ENCODE measurements around the gene JPT2. TPM values are rescaled to one million over a fixed set of nuclear protein-coding genes. Genes with fewer than 3 reads are reported as not detected.

The JPT2 gene
- total RNA-seq, 1 donor from 2014 or later = 180 TPM

- no peak for TF ChIP-seq CTCF (IDR thresholded peaks at IDR 0.05; ENCODE audit: unreplicated experiment)
- Mint-ChIP-seq H3K4me3 (ENCODE audit: unreplicated experiment) (no peak overlapping the region), H3K9me3 (ENCODE audit: unreplicated experiment) (no peaks in the 10 kb centered on the region), H3K27ac (ENCODE audit: unreplicated experiment) (no peak overlapping the region), H3K27me3 (ENCODE audit: unreplicated experiment) (peaks cover 4% of the 10 kb centered on the region), H3K36me3 (ENCODE audit: low read depth, unreplicated experiment) (peaks cover 56% of the 10 kb centered on the region), H3K4me1 (ENCODE audit: unreplicated experiment) (peaks cover 5% of the 10 kb centered on the region)
- DNase-seq (ENCODE audit: low spot score) = no peak
Measured at GRCh38 chr16:1632638-1632970, 45.5 kb upstream of the JPT2 start.

GRCh38 chr16:1633310-1633709, 44.8 kb upstream of the JPT2 start:
- DNase-seq (ENCODE audit: low spot score) = no peak
- Mint-ChIP-seq H3K4me1 (ENCODE audit: unreplicated experiment) (peaks cover 5% of the 10 kb centered on the region), H3K27ac (ENCODE audit: unreplicated experiment) (no peak overlapping the region), H3K4me3 (ENCODE audit: unreplicated experiment) (peak overlapping the region; percentile 47), H3K9me3 (ENCODE audit: unreplicated experiment) (no peaks in the 10 kb centered on the region), H3K36me3 (ENCODE audit: low read depth, unreplicated experiment) (peaks cover 56% of the 10 kb centered on the region), H3K27me3 (ENCODE audit: unreplicated experiment) (peaks cover 4% of the 10 kb centered on the region)
- no peak for TF ChIP-seq CTCF (IDR thresholded peaks at IDR 0.05; ENCODE audit: unreplicated experiment)

- no peak overlapping the region for H3K4me3 Mint-ChIP-seq (ENCODE audit: unreplicated experiment)
Measured at GRCh38 chr16:1634541-1634940, 43.5 kb upstream of the JPT2 start.

GRCh38 chr16:1635070-1635469, 43.0 kb upstream of the JPT2 start:
- peaks cover 62% of the 10 kb centered on the region for H3K36me3 Mint-ChIP-seq (ENCODE audit: low read depth, unreplicated experiment)
- TF ChIP-seq CTCF (IDR thresholded peaks at IDR 0.05; ENCODE audit: unreplicated experiment) = no peak
- no peak for DNase-seq (ENCODE audit: low spot score)
- no peaks in the 10 kb centered on the region for H3K9me3 Mint-ChIP-seq (ENCODE audit: unreplicated experiment)
- no peak overlapping the region for H3K27ac Mint-ChIP-seq (ENCODE audit: unreplicated experiment)
- peaks cover 8% of the 10 kb centered on the region for H3K4me1 Mint-ChIP-seq (ENCODE audit: unreplicated experiment)
- peaks cover 7% of the 10 kb centered on the region for H3K27me3 Mint-ChIP-seq (ENCODE audit: unreplicated experiment)
- no peak overlapping the region for H3K4me3 Mint-ChIP-seq (ENCODE audit: unreplicated experiment)

More at GRCh38 chr16:1634541-1634940, 43.5 kb upstream of the JPT2 start:
- DNase-seq (ENCODE audit: low spot score) = no peak
- Mint-ChIP-seq H3K4me1 (ENCODE audit: unreplicated experiment) (peaks cover 3% of the 10 kb centered on the region), H3K9me3 (ENCODE audit: unreplicated experiment) (no peaks in the 10 kb centered on the region), H3K27me3 (ENCODE audit: unreplicated experiment) (peaks cover 7% of the 10 kb centered on the region), H3K36me3 (ENCODE audit: low read depth, unreplicated experiment) (peaks cover 59% of the 10 kb centered on the region), H3K27ac (ENCODE audit: unreplicated experiment) (no peak overlapping the region)
- no peak for TF ChIP-seq CTCF (IDR thresholded peaks at IDR 0.05; ENCODE audit: unreplicated experiment)

GRCh38 chr16:1637526-1637925, 40.6 kb upstream of the JPT2 start:
- Mint-ChIP-seq H3K4me3 (ENCODE audit: unreplicated experiment) (peak overlapping the region; percentile 24), H3K4me1 (ENCODE audit: unreplicated experiment) (peaks cover 23% of the 10 kb centered on the region), H3K27me3 (ENCODE audit: unreplicated experiment) (peaks cover 5% of the 10 kb centered on the region), H3K27ac (ENCODE audit: unreplicated experiment) (no peak overlapping the region), H3K9me3 (ENCODE audit: unreplicated experiment) (no peaks in the 10 kb centered on the region), H3K36me3 (ENCODE audit: low read depth, unreplicated experiment) (peaks cover 58% of the 10 kb centered on the region)
- DNase-seq (ENCODE audit: low spot score) = no peak
- no peak for TF ChIP-seq CTCF (IDR thresholded peaks at IDR 0.05; ENCODE audit: unreplicated experiment)
